NCI-H1930 (cell line): Measurements from ENCODE around the gene TSPY8.
"Not testable (repeated sequence)": the region's sequence is repeated elsewhere in the genome, so short reads cannot be mapped to it uniquely, and the experiment has no call there.

ENCODE experiments used
- DNase-seq, 2 experiments: peaks; one replicate each; lab custom pipeline; 2025; lab: John Stamatoyannopoulos, UW

TSPY8 gene

GRCh38 chrY:9357497-9357896 lies at the start of gene TSPY8:
Gene TSPY8, plus strand, starts transcription at chrY:9357797. Its CDS starts 46 bp downstream, at chrY:9357843.
- DNase-seq, result not testable (repeated sequence)

GRCh38 chrY:9320996-9321395 lies 36.6 kb upstream of the TSPY8 start:
- no peak for DNase-seq

- DNase-seq, result not testable (repeated sequence)
Measured at GRCh38 chrY:9337164-9337563, 20.4 kb upstream of the TSPY8 start, which contains the start of gene TSPY4. Gene TSPY4, plus strand, starts transcription at chrY:9337464. Its CDS starts 46 bp downstream, at chrY:9337510.

- not testable (repeated sequence) for DNase-seq
Measured at GRCh38 chrY:9396527-9396926, 38.9 kb downstream of the TSPY8 start.

GRCh38 chrY:9398121-9398520 lies 40.5 kb downstream of the TSPY8 start, which contains the start of gene TSPY3:
Gene TSPY3, plus strand, starts transcription at chrY:9398421. Its CDS starts 46 bp downstream, at chrY:9398467.
- not testable (repeated sequence) for DNase-seq
